ENCODE data around the gene CMIP.

DNA sequence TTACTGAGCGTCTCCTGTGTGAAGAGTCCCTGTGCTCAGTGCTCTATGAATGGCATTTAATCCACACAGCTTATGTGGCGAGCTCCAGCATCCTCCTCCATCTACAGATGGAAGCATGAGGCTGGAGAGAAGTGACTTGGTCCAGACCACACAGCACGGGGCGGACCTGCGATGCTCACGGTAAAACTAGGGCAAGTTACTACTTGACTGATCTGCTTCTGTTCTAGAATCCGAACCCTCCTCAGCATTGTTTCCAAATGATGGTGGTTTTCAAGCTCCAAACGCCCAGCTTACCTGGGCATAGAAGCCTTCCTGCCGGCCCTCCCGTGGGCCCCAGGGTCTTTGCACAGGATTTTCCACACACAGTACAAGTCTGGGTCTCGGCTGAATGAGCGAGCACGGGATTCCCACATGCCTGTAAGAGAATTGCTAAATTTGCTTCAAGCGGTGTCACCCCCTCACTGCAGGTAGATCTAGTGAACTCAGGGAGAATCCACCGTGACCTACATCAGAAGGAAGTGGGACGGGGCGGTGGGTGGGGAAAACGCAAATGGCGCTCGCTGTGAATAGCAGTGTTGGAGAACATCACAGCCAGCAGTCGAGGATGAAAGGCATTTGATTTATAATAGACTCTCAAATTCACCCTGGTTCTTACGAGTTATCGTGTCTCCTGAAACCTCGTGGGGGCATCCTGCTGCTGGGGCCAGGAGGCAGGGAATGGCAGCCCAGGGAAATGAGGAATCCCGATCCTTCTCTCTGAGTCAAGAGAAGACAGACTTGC is 101.1 kb downstream of the CMIP start:
- TF ChIP-seq EP300 (IDR thresholded peaks at IDR 0.05; ENCODE audit: borderline replicate concordance) (no peak), YY1 (IDR thresholded peaks at IDR 0.05; ENCODE audit: low read depth) (no peak), TAF1 (IDR thresholded peaks at IDR 0.05; ENCODE audit: low read depth) (no peak), RAD21 (IDR thresholded peaks at IDR 0.05; ENCODE audit: low read depth) (no peak), NFIC (IDR thresholded peaks at IDR 0.05) (no peak), CEBPB (IDR thresholded peaks at IDR 0.05) (no peak), FOXM1 (IDR thresholded peaks at IDR 0.05; ENCODE audit: borderline replicate concordance, low read depth) (no peak)
- TF ChIP-seq, protein P1, sequence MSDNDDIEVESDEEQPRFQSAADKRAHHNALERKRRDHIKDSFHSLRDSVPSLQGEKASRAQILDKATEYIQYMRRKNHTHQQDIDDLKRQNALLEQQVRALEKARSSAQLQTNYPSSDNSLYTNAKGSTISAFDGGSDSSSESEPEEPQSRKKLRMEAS (IDR thresholded peaks at IDR 0.05), result no peak
